NCI-H1694 treated with DMSO at 0.1 percent for 48 hours (cell line): ENCODE data around the gene AZU1.
A peak's percentile ranks its signal among the peaks of the same experiment; 100 is the strongest.

ENCODE experiments used
- DNase-seq: peaks from one replicate; lab custom pipeline; 2025; lab: John Stamatoyannopoulos, UW

Gene AZU1, protein sequence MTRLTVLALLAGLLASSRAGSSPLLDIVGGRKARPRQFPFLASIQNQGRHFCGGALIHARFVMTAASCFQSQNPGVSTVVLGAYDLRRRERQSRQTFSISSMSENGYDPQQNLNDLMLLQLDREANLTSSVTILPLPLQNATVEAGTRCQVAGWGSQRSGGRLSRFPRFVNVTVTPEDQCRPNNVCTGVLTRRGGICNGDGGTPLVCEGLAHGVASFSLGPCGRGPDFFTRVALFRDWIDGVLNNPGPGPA

DNA sequence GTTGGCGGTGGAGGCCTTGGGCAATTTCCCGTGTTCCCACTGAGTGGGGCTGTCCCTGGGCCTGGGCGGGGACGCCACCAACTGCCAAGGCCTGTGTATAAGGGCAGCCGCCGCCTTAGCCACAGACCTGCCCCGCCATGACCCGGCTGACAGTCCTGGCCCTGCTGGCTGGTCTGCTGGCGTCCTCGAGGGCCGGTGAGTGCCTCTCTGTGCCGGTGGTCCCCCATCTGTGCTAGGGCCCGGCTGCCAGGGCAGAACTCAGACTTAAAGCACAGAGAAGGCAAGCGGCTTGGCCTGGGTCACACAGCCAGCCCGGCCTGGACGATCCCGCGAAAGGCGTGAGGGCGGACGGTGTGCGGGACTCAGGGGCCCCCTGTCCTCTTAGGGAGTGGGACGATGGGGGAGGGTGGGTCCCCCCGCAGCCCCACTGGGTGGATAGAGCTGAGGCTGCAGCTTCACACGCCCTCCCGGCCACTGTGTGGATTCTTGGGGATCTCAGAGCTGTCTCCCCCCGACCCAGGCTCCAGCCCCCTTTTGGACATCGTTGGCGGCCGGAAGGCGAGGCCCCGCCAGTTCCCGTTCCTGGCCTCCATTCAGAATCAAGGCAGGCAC is at the start of gene AZU1:
Gene AZU1 (plus strand): TSS at position 128 of the 612 bp plus-strand sequence. CDS start 10 bp downstream, at position 138.
- DNase-seq, result no peak

GRCh38 chr19:778910-779653 is 48.6 kb upstream of the AZU1 start:
- DNase-seq, result no peak

DNA sequence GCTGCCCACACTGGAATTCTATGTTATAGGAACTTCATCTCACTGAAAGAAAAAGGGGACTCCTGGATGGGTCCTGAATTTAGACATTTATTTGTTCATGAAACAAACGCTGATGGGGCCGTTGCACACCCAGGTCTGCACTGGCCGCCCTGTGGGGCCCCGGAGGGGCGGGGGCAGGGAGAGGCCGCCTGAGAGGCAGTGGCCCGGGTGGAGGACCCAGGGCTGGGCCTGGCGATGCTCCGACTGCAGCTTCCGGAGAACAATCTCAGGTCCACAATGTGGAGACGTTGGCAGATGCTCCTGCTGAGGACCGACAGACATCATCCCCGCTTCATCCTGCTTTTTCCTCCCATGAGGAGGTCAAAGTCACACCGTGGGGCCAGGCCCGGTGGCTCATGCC is 46.7 kb upstream of the AZU1 start:
- DNase-seq, result no peak

- DNase-seq, result no peak
These were observed 45.8 kb upstream of the AZU1 start for GRCh38 chr19:781800-782184.

DNA sequence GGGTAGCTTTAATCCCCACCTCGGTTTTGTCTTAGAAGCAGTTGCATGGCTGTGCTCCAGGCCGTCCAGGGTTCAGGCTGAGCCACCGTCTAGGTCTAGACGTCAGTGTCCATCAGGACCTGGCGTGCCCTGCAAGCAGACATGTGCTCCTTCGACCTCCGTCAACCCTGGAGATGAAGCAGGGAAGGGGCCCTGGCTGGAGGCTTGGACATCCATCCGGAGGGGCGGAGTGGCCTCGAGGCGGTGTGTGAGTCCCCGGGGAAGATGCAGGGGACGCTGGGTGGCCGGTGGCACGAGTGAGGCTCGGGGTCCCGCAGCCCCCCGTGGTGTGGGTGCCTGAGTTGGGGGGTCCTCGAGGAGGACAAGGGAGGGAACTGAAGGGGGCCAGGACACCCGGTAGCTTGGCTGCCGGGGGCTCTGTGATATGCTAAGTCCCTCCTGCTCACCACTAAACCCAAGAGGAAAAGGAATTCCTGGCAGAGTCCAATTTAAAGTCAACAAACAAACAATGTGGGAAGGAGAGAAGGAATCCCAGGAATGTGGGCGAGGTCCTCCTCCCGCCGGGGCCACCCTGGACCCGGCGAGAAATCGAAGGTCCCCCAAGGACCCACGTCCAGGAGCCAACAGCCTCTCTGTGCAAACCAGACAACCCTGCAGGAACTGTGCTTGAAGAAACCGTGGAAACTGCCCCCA is 45.3 kb upstream of the AZU1 start:
- DNase-seq, result no peak

DNA sequence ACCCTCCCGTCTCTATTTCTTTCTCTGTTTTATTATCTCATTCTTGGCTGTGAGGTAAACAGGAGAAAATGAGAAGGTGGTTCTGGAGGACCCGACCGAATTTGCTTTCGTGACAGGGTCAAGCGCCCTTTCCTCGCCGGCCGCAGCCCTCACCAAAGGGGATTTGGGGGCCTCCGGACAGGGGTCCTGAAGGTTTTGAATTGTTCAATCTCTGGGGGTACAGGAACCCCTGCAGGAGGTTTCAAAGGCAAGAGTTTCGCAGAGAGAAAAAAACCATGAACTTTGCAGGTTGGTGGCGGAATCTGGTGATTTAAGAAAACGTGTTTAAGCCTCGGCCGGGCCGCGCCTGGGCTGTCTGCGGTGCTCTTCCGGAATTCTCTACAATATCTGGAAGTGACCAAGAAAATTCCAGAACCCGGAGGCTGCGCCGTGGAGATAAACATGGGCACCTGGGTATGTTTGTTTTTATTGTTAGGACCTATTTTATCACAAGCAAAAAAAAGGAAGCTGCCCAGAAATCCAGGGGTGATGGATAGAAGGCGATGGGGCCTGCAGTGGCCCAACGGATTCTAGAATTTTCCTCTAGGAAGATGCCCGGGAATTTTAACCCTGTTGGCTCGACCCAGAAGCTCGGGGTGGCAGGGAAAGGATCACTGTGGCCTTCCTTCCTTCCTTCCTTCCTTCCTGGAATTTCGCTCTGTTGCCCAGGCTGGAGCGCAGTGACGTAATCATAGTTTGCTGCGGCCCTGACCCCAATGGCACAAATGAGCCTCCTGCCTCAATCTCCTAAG is 44.6 kb upstream of the AZU1 start:
- DNase-seq, result no peak

DNA sequence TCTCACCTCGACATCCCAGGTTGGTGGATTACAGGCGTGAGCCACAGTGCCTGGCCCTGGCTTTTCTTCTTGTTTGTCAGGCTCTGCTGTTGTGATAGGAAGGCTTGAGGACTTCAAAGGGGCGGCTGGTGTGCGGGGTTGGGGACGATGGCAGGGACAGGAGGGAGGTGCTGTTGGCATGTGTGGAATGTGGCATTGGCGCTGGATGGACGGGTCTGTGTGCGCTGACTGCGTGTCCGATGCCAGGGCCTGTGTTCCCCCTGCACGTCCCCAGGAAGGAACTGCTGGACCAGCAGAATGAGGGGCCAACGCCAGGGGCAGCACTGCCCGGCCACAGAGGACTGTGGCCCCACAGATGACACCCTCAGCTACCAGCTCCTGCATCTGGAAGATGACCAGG is 43.1 kb upstream of the AZU1 start:
- DNase-seq, result no peak

DNA sequence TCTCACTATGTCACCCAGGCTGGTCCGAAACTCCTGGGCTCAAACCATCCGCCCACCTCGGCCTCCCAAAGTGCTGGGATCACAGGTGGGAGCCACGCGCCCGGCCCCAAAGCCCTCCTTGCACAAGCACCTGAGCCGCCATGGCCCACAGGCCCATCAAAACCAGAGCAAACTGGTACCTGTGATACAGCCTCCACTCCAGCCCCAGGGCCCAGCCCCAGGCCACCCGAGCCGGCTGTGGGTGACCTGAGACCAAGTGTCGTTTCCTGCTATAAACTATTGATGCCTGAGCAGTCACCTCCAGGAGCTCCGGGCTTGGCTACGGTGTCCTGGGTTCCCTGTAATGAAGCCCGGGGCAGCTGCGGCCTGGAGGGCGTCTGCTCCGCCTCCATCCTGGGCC is 40.1 kb upstream of the AZU1 start:
- DNase-seq, result no peak

DNA sequence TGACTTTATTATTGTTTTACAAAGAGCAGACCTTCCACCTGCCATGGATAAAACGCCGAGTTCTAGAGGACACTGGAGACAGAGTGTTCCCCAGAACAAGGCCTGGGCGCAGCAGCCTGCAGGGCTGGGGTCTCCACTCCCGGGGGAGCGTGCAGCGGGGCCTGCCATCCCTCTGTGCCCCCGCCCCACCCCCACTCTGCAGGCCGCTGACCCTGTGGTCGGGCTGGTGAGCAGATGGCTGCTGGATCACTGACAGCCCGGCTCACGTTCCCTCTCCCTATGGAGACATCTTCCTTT is 39.0 kb upstream of the AZU1 start:
- no peak for DNase-seq

GRCh38 chr19:788983-789700 is 38.5 kb upstream of the AZU1 start:
- DNase-seq, result no peak

GRCh38 chr19:789701-790060 is 38.0 kb upstream of the AZU1 start:
- DNase-seq, result no peak

DNA sequence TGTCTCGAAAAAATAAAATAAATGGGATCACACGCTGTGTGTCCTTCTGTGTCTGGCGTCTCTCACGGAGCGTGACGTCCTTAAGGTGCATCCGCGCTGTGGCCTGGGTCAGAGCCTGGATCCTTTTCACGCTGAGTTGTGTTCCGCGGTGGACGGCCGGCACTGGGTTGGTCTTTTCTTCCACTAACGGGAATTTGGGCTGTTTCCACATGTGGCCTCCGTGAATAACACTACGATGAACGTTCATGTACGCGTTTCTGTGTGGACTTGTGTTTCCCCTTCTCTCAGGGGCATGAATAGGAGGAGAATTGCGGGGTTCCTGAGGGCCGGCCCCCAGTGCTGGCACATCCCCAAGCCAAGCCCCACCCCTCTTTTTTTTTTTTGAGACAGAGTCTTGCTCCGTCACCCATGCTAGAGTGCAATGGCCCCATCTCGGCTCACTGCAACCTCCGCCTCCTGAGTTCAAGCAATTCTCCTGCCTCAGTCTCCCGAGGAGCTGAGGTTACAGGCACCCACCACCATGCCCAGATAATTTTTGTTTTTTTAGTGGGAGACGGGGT is 36.5 kb upstream of the AZU1 start:
- DNase-seq, result no peak

DNA sequence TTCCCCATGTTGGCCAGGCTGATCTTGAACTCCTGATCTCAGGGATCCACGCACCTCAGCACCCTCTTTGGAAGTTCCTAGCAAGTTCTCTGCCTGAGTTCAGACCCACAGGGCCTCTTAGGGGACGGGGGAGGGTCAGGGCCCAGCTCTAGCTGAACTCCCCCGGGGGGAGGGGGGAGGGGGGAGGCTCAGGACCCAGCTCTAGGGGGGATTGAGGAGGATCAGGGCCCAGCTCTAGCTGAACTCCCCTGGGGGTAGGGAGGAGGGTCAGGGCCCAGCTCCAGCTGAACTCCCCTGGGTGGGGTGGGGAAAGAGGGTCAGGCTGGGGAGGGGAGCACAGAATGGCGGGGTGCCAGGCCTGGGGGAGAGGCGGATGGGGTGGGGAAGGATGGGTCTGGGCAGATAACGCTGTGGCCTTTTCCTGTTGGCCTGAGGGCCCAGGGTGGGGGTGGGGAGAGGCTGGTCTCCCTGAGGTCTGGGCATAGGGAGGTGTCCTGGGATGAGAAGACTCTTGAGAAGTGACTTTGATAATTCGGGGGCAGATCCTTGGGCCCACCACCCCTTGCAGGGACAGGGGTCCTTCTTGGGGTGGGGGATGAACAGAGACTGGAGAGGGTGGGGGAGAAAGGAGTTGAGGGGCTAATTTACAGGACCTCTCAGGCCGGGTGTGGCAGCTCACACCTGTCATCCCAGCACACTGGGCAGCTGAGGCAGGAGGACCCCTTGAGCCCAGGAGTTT is 35.9 kb upstream of the AZU1 start:
- DNase-seq, result no peak

DNA sequence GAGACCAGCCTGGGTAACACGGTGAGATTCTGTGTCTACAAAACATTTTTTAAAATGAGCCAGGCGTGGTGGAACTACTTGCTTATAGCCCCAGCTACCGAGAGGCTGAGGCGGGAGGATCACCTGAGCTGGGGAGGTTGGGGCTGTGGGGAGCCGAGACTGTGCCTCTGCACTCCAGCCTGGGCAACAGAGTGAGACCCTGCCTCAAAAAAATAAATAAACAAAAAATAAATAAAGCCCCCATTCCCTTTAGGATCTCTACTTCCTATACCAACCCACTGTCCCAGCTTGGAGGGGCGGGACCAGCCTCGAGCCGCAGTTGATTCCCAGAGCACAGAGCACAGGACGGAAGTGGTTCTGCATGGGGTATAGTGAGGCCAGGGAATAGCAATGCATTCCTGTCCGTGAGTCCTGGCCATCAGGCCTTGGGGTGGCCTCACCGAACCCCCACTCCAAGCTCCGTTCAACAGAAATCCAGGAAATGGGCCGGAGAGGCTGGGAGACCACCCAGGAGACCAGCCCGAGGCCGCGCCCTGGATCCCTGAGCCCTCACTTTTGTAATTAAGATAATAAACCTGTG is 35.2 kb upstream of the AZU1 start:
- DNase-seq, result no peak

- DNase-seq, result no peak
These were observed 33.8 kb upstream of the AZU1 start for GRCh38 chr19:793806-794205.

GRCh38 chr19:795073-795611 is 32.5 kb upstream of the AZU1 start:
- no peak for DNase-seq

GRCh38 chr19:795691-796581 is 31.7 kb upstream of the AZU1 start:
- DNase-seq, result no peak

GRCh38 chr19:796692-797527 is 30.7 kb upstream of the AZU1 start, which contains the start of gene PTBP1:
Gene PTBP1 (plus strand): TSS chr19:797452. CDS start chr19:797498, 46 bp downstream.
- peak; percentile 98 for DNase-seq
